ENCODE data around the gene SLC25A53. TPM values are rescaled to one million over a fixed set of nuclear protein-coding genes. Genes with fewer than 3 reads are reported as not detected.
"Not testable (repeated sequence)": the region's sequence is repeated elsewhere in the genome, so short reads cannot be mapped to it uniquely, and the experiment has no call there.

SLC25A53 gene
- total RNA-seq, 4 donors from 2014 or later, result 3.7 to 7.5 (median 5.9) TPM

GRCh38 chrX:104085919-104086318, 70.9 kb downstream of the SLC25A53 start:
- 83 to 92% methylated on average over 2 to 7 of the region's 7 CpGs for WGBS, 2 donors
- intact Hi-C loops (cut with DNase I; ENCODE audit: low total_unique reads), result no loop called here
- DNase-seq (ENCODE audit: low spot score in 2 of 2), result no peak
- no peak overlapping the region for H3K4me3 ChIP-seq (ENCODE audit: low read depth, poor library complexity, severe bottlenecking)
- no peak for TF ChIP-seq CTCF (IDR thresholded peaks at IDR 0.05)

GRCh38 chrX:104085477-104085876, 71.3 kb downstream of the SLC25A53 start:
- intact Hi-C loops (cut with DNase I; ENCODE audit: low total_unique reads), result no loop called here
- TF ChIP-seq CTCF (IDR thresholded peaks at IDR 0.05) (no peak), POLR2A (IDR thresholded peaks at IDR 0.05) (no peak)
- H3K4me3 ChIP-seq (ENCODE audit: low read depth, poor library complexity, severe bottlenecking), result no peak overlapping the region
- no peak for DNase-seq (ENCODE audit: low spot score in 2 of 2)
- 85 to 88% methylated on average over 2 to 7 of the region's 7 CpGs for WGBS, 2 donors

GRCh38 chrX:104084534-104085277, 72.1 kb downstream of the SLC25A53 start:
- TF ChIP-seq CTCF (IDR thresholded peaks at IDR 0.05) (no peak), POLR2A (IDR thresholded peaks at IDR 0.05) (no peak)
- intact Hi-C loops (cut with DNase I; ENCODE audit: low total_unique reads), result no loop called here
- H3K4me3 ChIP-seq (ENCODE audit: low read depth, poor library complexity, severe bottlenecking), result no peak overlapping the region
- no peak for DNase-seq (ENCODE audit: low spot score in 2 of 2)
- 47 to 63% methylated on average over 4 to 5 of the region's 5 CpGs for WGBS, 2 donors

GRCh38 chrX:104084063-104084462, 72.7 kb downstream of the SLC25A53 start:
- WGBS, 2 donors, result 60% methylated on average over 2 of the region's 4 CpGs; no CpG with 5 or more reads in 1 of the 2 donors
- no peak for TF ChIP-seq POLR2A (IDR thresholded peaks at IDR 0.05)
- TF ChIP-seq CTCF (IDR thresholded peaks at IDR 0.05), result no peak
- H3K4me3 ChIP-seq (ENCODE audit: low read depth, poor library complexity, severe bottlenecking), result no peak overlapping the region
- intact Hi-C loops (cut with DNase I; ENCODE audit: low total_unique reads), result no loop called here
- no peak for DNase-seq (ENCODE audit: low spot score in 2 of 2)

GRCh38 chrX:104077854-104078253, 79.0 kb downstream of the SLC25A53 start:
- WGBS, 2 donors, result no CpG with 5 or more reads among the region's 6 CpGs
- intact Hi-C loops (cut with DNase I; ENCODE audit: low total_unique reads); H3K4me3 ChIP-seq (ENCODE audit: low read depth, poor library complexity, severe bottlenecking); DNase-seq (ENCODE audit: low spot score in 2 of 2): not testable (repeated sequence)

GRCh38 chrX:104075778-104076445, 80.9 kb downstream of the SLC25A53 start, which contains the start of gene TMSB15C:
Gene TMSB15C (minus strand): TSS chrX:104076236.
- no CpG with 5 or more reads among the region's 46 CpGs for WGBS, 2 donors
- DNase-seq (ENCODE audit: low spot score in 2 of 2); H3K4me3 ChIP-seq (ENCODE audit: low read depth, poor library complexity, severe bottlenecking); intact Hi-C loops (cut with DNase I; ENCODE audit: low total_unique reads): not testable (repeated sequence)

- intact Hi-C loops (cut with DNase I; ENCODE audit: low total_unique reads); H3K4me3 ChIP-seq (ENCODE audit: low read depth, poor library complexity, severe bottlenecking): not testable (repeated sequence)
- peak in 1 of 2 donors; percentile 76 for DNase-seq (ENCODE audit: low spot score in 2 of 2)
- WGBS, 2 donors, result no CpG with 5 or more reads among the region's 18 CpGs
Measured at GRCh38 chrX:104062636-104063035, 94.2 kb downstream of the SLC25A53 start.

GRCh38 chrX:104054956-104055355, 101.9 kb downstream of the SLC25A53 start:
- DNase-seq (ENCODE audit: low spot score in 2 of 2); H3K4me3 ChIP-seq (ENCODE audit: low read depth, poor library complexity, severe bottlenecking); intact Hi-C loops (cut with DNase I; ENCODE audit: low total_unique reads): not testable (repeated sequence)
- no CpG with 5 or more reads among the region's 13 CpGs for WGBS, 2 donors

Data from lower leg skin (tissue), 4 donors.